ENCODE measurements around the gene NLK. TPM values are rescaled to one million over a fixed set of nuclear protein-coding genes. Genes with fewer than 3 reads are reported as not detected.
"Not testable (repeated sequence)": the region's sequence is repeated elsewhere in the genome, so short reads cannot be mapped to it uniquely, and the experiment has no call there.

NLK gene
- total and polyA plus RNA-seq, 10 of the 15 experiments (the other 5 are each of a cell fraction or from before 2014, with no cell fraction given) = 5.0 to 22.9 (median 15.0) TPM

- H3K27me3 ChIP-seq (replicated peaks in 1 of 2; ENCODE audit: control insufficient read depth in 2 of 2, insufficient read depth in 2 of 2, low read length in 1 of 2); POLR2A ChIA-PET; in situ Hi-C loops (cut with MboI); H3K27ac ChIP-seq (ENCODE audit: control insufficient read depth, insufficient read depth); H3K9me3 ChIP-seq (replicated peaks; ENCODE audit: control insufficient read depth, insufficient read depth, low read length); intact Hi-C loops (cut with micrococcal nuclease; ENCODE audit: unreplicated experiment); H3K36me3 ChIP-seq (ENCODE audit: control insufficient read depth in 2 of 2, insufficient read depth in 2 of 2, low read length in 1 of 2); H4K20me1 ChIP-seq (ENCODE audit: control insufficient read depth, insufficient read depth); H3K4me1 ChIP-seq (ENCODE audit: control insufficient read depth, insufficient read depth, low read length); FAIRE-seq; H3K9ac ChIP-seq (ENCODE audit: control insufficient read depth, insufficient read depth, low read length); H3K79me2 ChIP-seq (ENCODE audit: control insufficient read depth, insufficient read depth, low read length); DNase-seq (ENCODE audit: low read depth, low spot score); H3K4me2 ChIP-seq (ENCODE audit: control insufficient read depth, insufficient read depth); H2AFZ ChIP-seq (ENCODE audit: control insufficient read depth, low read depth, low read length); BruUV-seq (replicated peaks); SMC1A ChIA-PET (ENCODE audit: uncharacterized antibody, unreplicated experiment); ATAC-seq; RAD21 ChIA-PET (ENCODE audit: unreplicated experiment); H3K4me3 ChIP-seq: not testable (repeated sequence)
- CTCF ChIA-PET = interaction anchor here (0.9 to 1.8 kb wide), 2 partner anchors 13 to 178 kb away, joined by 3 to 6 read pairs; no protein-coding TSS in a partner anchor
- WGBS (ENCODE audit: insufficient coverage, insufficient replicate concordance, low lambda C conversion rate, missing lambda C conversion rate) = 45% methylated on average over 19 of the region's 21 CpGs
Observed at GRCh38 chr17:28238547-28239270, 196.2 kb downstream of the NLK start.

- RAD21 ChIA-PET (ENCODE audit: unreplicated experiment) = no interaction called here
- Histone ChIP-seq H3K27ac (ENCODE audit: control insufficient read depth, insufficient read depth) (no peak overlapping the region), H3K27me3 (replicated peaks in 1 of 2; ENCODE audit: control insufficient read depth in 2 of 2, insufficient read depth in 2 of 2, low read length in 1 of 2) (no peaks in the 10 kb centered on the region), H3K9me3 (replicated peaks; ENCODE audit: control insufficient read depth, insufficient read depth, low read length) (no peaks in the 10 kb centered on the region), H3K9ac (ENCODE audit: control insufficient read depth, insufficient read depth, low read length) (no peak overlapping the region), H3K4me2 (ENCODE audit: control insufficient read depth, insufficient read depth) (no peak overlapping the region), H3K4me1 (ENCODE audit: control insufficient read depth, insufficient read depth, low read length) (no peaks in the 10 kb centered on the region), H3K79me2 (ENCODE audit: control insufficient read depth, insufficient read depth, low read length) (no peaks in the 10 kb centered on the region), H3K36me3 (ENCODE audit: control insufficient read depth in 2 of 2, insufficient read depth in 2 of 2, low read length in 1 of 2) (no peaks in the 10 kb centered on the region), H4K20me1 (ENCODE audit: control insufficient read depth, insufficient read depth) (no peaks in the 10 kb centered on the region), H2AFZ (ENCODE audit: control insufficient read depth, low read depth, low read length) (no peak overlapping the region), H3K4me3 (no peak overlapping the region)
- SMC1A ChIA-PET (ENCODE audit: uncharacterized antibody, unreplicated experiment) = no interaction called here
- POLR2A ChIA-PET = no interaction called here
- in situ Hi-C loops (cut with MboI) = no loop called here
- 29% methylated on average over 3 of the region's 3 CpGs for WGBS (ENCODE audit: insufficient coverage, insufficient replicate concordance, low lambda C conversion rate, missing lambda C conversion rate)
- DNase-seq (ENCODE audit: low read depth, low spot score) (no peak), ATAC-seq (no peak), FAIRE-seq (no peak)
- TF ChIP-seq NFYB (IDR thresholded peaks at IDR 0.05; ENCODE audit: insufficient read depth, low read depth, low read length) (no peak), NR2C1 (IDR thresholded peaks at IDR 0.05) (no peak), ZNF622 (IDR thresholded peaks at IDR 0.05) (no peak), BACH1 (IDR thresholded peaks at IDR 0.05; ENCODE audit: borderline replicate concordance) (no peak), PML (IDR thresholded peaks at IDR 0.05; ENCODE audit: low read length) (no peak), CREB1 (IDR thresholded peaks at IDR 0.05; ENCODE audit: low read depth) (no peak), CHD2 (IDR thresholded peaks at IDR 0.05; ENCODE audit: borderline replicate concordance, low read depth, low read length) (no peak)
- intact Hi-C loops (cut with micrococcal nuclease; ENCODE audit: unreplicated experiment) = no loop called here
- CTCF ChIA-PET = interaction anchor here (0.9 to 1.8 kb wide), 2 partner anchors 12 to 177 kb away, joined by 3 to 6 read pairs; no protein-coding TSS in a partner anchor
- no TSS peak for BruUV-seq (replicated peaks)
Observed at GRCh38 chr17:28239271-28239624, 196.8 kb downstream of the NLK start.

All from GM12878 (cell line).